GM21786 (cell line): ENCODE data around the gene LRRC72.
"Not testable (repeated sequence)": the region's sequence is repeated elsewhere in the genome, so short reads cannot be mapped to it uniquely, and the experiment has no call there.

Source experiments
- ATAC-seq: cut with Tn5 transposase; IDR thresholded peaks from one replicate; pipeline ENCODE4 v1.9.1; 2021; ENCODE audit not compliant: unreplicated experiment

Gene LRRC72

DNA sequence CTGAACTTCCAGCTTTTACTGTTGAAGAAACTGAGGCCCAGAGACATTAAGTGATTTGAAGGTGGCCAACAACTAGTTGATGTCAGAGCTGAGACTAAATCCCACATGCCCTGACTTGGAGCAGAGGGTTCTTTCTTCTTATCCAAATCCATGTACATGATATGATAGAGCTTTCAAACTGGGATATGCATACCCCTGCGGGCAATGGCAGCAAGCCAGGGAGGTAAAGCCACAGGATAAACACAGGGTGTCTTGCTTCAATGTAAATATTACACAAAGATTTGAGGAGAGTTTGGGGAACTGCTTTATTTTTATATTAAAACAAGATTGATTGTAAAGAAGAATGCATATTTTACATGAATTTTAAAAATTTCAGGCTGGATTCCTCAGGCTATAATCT, 2.3 kb upstream of the LRRC72 start:
- ATAC-seq: no peak

DNA sequence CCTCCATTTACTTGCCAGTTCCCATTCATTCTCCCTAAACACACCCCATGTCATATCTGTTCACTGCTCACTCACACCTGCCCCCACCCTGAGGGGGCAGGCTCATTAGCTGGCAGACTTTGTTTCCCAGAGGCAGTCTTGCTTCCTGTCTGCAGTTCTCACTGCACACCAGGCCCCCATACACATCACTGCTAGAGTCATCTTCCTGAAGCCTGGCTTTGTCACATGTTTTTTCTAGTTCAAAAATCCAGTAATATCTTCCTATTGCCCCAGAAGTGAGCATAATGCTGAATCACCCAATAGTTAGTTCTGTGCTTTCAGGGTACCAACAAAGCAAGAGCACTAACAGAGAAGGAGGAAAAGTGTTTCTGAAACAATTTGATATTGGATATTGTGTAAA, 1.9 kb downstream of the LRRC72 start:
- ATAC-seq: no peak

DNA sequence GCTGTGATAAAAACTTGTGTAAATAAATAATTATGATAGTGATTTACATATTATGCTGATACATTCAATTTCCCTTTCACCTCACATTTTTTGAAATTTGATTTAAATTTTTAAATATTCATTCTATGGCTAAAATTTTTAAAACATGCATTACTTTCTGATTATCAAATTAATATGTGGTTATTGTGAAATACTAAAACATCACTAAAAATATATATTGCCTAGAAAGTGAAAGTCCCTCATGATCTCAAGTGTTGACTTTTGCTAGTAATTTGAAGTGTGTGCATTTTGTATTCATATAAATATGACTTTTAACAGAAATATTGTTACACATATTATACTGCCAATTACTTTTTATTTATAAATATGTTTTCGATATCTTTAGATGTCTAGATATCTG, 3.1 kb downstream of the LRRC72 start:
- ATAC-seq: no peak

DNA sequence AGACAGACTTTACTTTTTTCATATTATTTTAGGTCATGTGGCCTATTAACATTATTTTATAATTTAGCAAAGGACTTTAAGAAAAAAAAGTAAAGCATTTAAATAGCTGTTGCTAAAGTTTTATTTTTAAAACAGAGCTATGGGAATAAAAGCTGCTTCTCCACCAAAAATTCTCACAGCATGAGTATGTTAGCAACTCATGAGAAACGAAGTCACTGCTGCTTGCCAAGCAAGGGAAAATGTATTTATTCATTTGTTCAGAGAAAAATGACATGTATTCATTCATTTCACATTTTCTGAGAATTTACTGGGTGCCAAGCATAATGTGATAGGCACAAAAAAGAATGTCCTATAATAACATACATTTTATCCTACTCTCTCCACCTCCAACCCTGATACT, 5.1 kb downstream of the LRRC72 start:
- no peak for ATAC-seq

DNA sequence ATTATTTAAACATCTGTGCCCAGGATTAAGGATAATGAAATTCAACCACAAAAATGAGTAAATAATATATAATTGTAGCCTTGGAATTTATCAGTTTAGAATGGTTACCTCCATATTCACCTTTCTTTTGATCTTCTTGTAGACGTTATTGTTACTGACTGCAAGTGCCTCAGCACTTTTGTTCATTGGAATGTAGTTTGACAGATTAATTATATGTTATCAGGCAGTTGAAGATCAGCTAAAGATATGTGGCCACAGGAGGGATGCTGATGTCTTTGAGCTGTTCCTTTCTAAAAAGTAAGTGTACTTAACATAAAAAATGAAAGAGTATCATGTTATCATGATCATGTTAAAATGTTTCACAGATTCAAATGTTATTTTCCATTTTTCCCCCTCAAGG, 5.6 kb downstream of the LRRC72 start:
- no peak for ATAC-seq

DNA sequence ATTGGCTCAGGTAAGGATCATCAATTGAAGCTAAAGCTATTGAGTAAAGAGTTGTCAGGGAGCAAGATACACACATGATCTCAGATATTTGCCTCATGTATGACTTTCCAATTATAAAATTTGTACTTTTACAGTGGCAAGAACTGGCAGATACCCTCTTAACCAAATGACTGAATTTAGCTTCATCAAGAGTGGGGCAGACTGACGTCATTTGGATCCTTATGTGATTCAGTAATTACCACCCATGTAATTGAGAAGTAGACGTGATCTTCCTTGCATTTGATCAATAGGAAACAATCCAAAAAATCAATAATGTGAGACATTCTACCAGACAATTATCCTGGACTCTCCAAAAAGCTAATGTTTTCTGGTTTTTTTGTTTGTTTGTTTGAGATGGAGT, 8.9 kb downstream of the LRRC72 start:
- ATAC-seq: no peak

DNA sequence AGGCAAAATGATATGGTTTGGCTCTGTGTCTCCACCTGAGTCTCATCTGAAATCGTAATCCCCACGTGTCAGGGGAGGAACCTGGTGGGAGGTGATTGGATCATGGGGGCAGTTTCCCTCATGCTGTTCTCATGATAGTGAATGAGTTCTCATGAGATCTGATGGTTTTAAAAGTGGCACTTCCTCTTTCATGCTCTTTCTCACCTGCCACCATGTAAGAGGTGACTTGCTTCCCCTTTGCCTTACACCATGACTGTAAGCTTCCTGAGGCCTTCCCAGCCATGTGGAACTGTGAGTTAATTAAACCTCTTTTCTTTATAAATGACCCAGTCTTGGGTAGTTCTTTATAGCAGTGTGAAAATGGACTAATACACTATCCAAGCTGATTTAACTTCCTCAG, 13.9 kb downstream of the LRRC72 start:
- ATAC-seq: not testable (repeated sequence)

DNA sequence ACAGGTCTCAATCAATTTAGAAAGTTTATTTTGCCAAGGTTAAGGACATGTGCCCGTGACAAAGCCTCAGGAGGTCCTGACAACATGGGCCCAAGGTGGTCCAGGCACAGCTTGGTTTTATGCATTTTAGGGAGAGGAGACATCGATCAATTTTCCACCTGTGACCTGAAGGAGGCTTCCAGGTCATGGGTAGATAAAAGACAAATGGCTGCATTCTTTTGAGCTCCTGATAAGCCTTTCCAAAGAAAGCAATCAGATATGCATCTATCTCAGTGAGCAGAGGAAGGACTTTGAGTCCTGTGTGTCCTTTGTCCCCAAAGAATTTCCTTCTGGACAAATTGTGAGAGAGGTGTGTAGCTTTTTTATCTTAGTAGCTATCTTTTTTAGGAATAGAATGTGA, 15.8 kb downstream of the LRRC72 start:
- ATAC-seq: no peak

DNA sequence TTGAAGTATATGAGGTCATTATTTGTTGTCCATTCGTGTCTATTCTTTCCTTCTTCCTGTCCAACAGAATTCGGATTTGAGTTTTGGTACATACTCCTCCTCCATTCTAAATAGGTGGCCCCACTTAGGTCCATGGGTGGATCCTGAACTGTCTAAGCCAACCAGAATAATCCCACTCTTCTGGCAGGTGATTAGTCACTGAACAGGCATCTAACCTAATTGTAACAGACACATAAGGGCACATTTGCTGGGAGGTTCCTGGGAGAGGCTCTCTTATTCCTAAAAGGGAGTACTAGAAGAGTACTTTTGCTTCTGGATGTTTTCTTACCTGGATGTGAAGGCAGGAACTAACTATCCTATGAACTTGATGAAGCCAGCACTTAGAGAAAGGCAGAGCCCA, 16.8 kb downstream of the LRRC72 start:
- ATAC-seq: no peak

DNA sequence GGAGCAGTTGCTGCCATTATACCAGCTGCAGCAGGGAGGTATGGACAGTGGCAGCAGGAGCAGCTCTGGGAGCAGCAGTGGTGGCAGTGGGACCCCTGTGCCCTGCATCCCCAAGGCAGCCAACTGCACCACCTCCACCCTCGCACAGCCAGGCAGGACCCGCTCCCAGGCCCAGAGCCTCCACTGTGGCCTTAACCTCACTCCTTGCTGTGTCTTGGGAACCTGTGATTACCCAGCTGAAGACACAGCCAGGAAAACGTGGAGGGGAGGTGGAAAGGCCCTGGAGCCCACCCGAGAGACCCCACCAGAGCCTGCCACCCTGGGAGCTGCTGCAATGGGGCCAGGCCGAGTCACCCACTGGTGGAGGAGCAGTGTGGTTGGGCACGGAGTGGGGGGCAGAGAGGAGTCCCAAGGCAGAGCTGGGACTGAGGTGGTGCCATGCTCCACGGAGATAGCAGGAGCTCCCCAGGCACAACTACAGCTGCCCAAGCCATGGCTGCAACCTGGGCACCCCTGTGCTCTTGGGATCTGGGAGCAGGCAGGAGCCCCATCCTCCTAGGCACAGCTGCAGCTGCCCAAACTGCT, 20.4 kb downstream of the LRRC72 start:
- ATAC-seq: no peak

DNA sequence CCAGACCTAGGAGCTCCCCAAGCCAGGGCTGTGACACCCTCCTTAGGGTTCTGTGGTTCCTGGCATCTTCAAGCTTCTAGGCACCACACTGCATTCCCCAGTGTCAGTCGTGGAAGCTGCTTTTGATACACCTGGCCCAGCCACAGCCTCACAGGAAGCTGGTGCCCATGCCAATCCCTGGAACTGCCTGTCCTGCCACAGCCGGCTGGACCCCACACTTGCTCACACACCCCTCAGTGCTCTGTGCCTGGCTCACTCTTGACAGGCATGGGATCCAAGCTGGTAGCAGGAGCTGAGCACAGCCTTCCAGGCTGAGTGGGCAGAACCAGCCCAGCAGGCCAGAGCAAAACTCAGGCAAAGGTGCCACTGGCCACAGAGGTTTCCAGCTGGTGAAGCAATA, 21.8 kb downstream of the LRRC72 start:
- ATAC-seq: no peak

DNA sequence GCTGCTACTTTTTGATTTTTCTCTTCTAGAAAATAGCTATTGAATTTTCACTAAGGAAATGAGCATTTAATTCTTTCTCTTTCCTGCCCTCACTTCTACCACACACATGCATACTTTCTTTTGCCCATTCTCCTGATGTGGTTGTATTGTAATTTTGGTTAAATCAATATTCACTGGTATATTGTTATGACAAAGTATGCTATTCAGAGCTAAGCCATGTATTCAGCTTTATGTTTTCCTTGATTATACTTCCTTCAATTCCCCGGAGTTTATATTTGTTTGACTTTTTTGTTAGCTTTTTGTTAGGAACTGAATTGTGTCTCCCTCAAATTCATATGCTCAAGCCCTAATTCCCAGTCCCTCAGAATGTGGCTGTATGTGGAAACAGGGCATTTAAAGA, 24.0 kb downstream of the LRRC72 start:
- ATAC-seq: no peak

DNA sequence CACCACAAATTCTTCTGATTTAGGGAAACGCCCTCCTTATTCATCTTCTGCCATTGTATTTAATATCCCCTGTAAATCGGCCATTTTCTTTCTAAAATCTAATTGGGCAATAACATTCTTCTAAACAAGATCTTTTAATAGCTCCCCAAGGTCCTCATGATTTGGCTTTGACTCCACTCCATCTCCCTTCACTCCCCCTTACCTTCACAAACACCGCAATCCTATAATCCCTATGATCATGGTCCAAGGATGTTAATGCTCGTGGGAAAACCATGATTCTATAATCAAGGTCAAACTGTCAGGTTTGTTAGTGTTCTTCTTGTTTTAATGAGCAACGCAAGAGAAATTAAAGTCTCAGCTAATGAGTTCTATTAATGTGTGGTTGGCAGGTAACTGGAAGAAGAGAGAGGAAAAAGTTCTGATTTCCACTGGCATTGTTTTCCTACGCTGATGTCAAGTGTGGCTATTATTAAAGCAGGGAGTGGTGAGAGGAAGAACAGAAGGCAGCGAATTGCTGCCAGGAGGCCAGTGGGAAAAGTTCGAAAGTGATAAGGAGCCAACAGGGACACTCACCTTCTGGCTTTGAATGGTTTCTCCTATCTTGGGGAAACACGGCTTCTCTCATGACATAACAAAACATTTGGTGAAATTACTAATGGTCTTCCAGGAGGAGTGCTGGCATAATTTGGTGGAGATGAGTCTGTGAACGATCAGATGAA, 28.1 kb downstream of the LRRC72 start:
- no peak for ATAC-seq

DNA sequence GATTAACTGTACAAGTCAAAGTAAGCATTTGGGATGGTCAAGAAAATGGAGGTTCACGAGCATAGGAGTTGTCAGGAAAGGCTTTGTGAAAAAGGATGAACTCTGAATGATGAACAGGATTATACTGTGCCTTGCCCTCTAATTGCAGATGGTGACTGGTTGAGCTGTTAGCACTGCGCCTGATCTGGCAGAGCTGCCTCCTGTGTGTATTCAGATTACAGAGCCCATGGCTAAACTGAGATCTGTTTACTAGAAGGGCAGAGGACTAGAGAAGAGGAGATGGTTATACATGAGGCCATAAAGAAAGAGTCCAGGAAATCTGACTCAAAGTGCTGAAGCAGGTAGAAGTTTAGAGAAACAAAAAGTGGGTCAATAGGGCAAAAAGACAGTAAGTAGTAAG, 29.7 kb downstream of the LRRC72 start:
- ATAC-seq: no peak

DNA sequence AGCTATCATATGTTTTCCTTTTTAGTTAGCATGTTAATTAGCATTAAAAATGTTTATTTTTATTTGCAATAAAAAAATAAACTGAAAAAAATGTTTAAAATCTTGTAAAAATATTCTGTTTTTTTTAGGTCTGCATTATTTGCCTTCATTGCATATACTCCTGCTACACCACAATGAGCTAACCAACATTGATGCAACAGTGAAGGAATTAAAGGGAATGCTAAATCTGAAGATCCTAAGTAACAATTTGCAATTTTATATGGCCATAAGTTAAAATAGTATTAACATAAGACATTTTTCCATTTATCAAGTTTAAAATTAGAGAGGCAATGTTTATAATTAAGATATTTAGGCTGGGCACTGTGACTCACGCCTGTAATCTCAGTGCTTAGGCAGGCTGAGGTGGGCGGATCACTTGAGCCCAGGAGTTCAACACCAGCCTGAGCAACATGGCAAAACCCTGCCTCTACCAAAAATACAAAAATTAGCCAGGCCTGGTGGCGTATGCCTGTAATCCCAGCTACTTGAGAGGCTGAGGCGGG, 32.2 kb downstream of the LRRC72 start:
- no peak for ATAC-seq

DNA sequence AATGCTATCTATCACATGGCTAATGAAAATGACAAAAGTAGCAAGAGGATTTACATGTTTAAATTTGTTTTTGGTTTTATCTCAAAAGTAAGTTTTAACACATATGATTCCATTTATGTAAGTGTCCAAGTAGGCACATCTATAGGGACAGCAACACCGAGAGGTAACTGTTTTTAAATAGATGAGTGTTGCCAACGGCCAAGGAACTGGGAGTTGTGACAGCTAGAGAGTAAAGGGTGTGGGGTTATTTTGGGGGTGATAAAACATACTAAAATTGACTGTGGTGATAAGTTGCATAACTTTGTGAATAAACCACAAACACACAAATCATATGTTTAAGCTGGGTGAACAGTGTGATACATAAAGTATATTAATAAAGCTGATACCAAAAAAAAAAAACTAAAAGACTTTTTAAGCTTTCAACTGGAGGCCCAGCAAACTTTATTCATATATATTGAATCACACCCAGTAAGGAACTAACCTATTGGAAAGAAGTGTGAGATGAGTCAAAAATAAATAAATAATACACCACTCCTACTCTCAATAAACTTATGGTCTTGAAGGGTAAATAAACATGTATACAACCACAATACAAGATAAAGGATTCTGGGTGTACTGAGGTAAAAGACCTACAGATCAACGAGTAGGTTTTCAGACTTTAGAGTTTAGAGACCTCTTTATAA, 33.0 kb downstream of the LRRC72 start:
- ATAC-seq: no peak

DNA sequence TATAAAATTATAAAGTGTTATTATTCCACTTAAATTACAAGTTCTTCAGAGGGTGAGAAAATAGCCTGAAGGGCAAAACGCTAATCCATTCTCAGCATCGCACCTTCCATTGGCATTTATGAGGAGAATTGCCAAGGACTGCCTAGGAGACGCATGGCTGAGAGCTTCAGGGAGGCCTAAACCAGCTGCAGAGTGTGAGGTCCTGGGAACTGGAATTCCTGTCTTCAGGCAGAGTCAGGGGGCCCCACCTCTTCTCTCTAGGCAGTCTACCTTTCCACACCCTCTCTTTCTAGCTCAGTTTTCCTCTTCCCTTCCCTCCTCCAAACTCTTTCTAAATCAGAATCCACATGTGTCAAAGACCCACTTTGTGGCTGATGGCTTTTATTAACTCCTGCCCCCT, 35.3 kb downstream of the LRRC72 start:
- no peak for ATAC-seq

DNA sequence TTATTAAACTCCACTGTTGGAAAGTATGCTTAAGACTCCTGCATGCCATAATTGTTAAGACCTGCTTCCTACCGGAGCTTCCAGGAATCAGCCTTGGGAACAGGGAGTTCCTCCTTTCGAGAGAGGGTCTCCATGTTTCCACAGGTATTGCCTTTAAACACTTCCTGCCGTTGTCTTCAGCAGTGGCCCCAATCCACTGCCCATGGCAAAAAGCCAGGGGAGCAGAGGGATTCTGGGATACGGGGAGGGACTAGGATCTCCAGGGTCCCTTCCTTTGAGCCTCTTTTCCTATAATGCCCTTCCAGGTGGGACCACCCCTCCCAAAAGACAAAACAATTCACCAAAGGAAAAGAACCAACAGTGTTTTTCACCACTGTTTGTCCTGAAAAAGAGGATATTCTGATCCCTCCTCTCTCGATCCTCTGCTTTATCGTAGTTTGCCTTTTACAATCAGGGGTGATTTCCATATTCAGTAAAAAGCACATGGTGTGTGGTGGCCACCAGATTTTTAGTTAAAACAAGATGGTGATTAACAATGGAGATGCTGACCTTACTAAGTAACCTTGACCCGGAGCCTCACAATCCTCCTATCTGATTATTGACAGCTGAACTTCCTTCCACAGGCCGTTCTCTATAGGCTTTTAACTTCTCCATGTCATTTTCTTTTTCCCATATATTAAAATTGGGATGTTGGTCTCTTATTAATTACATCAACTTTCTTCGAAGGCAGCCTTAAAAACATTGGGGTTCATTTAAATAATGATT, 36.0 kb downstream of the LRRC72 start:
- no peak for ATAC-seq

DNA sequence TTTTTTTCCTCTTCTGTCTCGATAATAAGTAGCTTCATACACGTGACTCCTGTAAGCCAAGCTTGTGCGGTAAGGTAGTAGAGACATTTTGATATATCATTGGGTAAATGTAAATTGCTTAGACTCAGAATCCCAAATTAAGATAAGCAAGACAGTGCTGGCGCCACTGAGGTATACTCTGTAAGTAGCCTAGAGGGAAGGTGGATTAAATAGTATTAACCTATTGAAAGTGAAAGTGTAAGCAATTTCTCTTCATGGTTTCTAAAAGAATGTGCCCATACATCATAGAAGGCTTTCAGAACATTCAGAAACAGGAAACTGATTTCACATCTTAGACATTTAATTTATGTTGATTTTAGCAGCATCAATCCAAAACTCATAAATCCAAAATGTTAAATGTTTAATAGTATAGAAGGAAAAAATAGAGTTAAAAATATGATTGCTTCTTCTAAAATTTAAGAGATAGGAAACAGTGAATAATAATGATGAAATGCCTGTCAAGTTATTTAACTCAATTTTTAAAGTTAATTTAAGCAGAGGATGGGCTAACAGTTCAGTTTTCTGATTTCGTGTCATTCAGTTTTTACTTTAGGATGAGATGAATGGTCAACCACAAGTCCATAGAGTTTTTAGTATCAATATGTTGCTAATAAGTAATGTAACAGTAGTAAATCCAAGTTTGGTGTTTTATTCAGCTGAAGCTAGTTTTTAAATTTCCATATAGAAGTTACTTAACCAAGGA, 36.8 kb downstream of the LRRC72 start:
- peak; percentile 94 for ATAC-seq

DNA sequence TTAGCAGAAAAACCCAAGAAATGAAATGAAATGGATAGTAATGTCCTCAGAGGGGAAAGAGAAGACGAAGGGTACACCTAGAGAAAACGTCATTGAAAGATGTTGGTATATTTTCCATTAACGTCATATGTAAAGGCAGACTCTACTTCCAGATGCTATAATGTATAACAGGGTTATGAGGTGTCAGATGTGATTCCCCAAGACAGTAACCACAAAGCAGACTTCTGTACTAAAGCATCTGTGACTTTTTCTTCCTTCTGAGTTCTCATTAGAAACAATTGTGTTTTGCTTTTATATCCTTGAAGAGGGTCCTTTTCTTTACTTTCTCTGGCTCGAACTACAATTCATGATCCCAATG, 37.4 kb downstream of the LRRC72 start:
- no peak for ATAC-seq

DNA sequence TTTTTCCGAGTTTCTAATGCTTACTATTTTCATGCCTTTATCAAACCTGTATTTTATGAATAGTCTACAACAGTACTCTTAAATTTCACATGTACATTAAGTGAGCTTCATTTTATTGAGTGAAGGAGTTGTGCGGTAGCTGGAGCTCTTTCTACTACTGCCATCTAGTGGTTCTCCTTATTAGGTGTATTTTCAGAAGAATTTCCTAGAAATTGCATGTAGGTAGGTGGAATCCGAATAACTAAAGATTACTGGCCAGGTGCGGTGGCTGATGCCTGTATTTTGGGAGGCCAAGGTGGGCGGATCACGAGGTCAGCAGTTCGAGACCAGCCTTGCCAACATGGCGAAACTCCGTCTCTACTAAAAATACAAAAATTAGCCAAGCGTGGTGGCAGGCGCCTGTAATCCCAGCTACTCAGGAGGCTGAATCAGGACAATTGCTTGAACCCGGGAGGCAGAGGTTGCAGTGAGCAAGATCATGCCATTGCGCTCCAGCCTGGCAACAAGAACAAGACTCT, 38.3 kb downstream of the LRRC72 start:
- ATAC-seq: no peak
